Cortex of kidney (tissue), 1 donor: Measurements from ENCODE around the gene LAPTM4A.
"Not testable (repeated sequence)": the region's sequence is repeated elsewhere in the genome, so short reads cannot be mapped to it uniquely, and the experiment has no call there.

Experiments used
- DNase-seq: peaks from one replicate; lab custom pipeline; 2025; lab: John Stamatoyannopoulos, UW

LAPTM4A gene

GRCh38 chr2:20076757-20077156 lies 25.3 kb upstream of the LAPTM4A start:
- no peak for DNase-seq

GRCh38 chr2:20074901-20075300 lies 23.5 kb upstream of the LAPTM4A start:
- DNase-seq, result no peak

- DNase-seq, result not testable (repeated sequence)
Measured at GRCh38 chr2:20074046-20074648, 22.7 kb upstream of the LAPTM4A start.

- DNase-seq, result no peak
Measured at GRCh38 chr2:20073460-20073859, 22.0 kb upstream of the LAPTM4A start.

GRCh38 chr2:20072436-20073158 lies 21.2 kb upstream of the LAPTM4A start:
- no peak for DNase-seq

- no peak for DNase-seq
Measured at GRCh38 chr2:20071397-20072383, 20.3 kb upstream of the LAPTM4A start.

DNA sequence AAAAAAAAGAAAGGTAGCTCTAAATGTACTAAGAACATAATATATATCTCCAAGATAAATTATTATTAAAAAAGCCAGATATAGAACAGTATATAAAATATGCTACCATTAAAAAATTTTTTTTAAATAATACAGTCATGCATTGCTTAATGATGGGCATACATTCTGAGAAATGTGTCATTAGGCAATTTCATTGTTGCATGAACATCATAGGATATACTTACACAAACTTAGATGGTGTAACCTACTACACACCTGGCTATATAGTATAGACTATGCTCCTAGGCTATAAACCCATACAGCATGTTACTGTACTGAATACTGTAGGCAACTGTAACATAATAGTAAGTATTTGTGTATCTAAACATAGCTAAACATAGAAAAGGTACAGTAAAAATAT lies 18.3 kb upstream of the LAPTM4A start:
- no peak for DNase-seq

- DNase-seq, result no peak
Measured at GRCh38 chr2:20067992-20068584, 16.7 kb upstream of the LAPTM4A start.

- DNase-seq, result no peak
Measured at GRCh38 chr2:20065885-20066602, 14.6 kb upstream of the LAPTM4A start.

DNA sequence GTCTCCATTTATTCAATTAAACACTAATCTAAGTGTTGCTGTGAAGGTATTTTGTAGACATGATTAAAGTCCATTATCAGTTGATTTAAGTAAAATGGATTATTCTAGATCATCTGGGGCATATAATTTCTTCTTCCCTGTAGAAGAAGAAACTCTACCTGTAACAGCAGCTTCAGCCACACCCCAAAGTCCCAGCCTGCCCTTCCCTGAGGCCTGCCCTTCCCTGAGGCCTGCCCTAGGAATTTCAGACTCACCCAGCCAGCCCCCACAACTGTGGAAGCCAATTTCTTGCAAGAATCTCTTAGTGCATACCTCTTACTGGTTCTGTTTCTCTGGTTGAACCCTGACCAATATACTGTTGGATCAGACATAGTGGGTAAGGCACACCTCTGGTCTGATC lies 13.4 kb upstream of the LAPTM4A start:
- DNase-seq, result no peak

- no peak for DNase-seq
Measured at GRCh38 chr2:20064421-20064820, 13.0 kb upstream of the LAPTM4A start.

DNA sequence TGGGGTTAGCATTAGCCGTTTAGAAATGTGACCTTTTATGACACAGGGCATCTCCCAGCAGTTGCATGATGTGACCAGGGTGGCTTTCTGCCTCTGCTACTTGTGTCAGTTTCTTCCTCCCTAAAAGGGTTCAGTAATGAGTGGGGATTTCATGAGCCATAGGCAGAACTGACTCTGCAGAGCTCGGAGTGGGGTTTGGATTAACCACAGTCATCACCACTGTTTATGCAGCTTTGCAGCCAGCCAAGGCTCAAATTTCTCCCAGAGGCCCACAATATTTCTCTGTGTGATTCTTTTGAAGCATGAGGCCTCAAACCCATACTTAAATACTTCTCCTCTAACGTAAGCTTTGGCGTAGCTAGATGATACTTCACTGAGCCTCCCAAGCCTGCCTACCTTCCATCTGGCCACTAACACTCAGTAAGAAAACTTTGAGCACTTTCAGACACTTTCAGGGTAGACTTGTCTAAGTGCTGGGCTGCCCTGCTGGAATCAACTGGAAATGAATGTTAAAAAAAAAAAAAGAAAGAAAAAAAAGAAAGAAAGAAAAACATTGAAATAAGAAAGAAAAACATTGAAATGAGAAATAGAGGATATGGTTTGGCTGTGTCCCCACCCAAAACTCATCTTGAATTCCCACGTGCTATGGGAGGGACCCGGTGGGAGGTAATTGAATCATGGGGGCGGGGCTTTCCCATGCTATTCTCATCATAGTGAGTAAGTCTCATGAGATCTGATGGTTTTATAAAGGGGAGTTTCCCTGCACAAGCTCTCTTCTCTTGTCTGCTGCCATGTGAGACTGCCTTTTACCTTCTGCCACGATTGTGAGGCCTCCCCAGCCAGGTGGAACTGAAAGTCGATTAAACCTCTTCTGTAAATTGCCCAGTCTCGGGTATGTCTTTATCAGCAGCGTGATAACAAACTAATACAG lies 11.5 kb upstream of the LAPTM4A start:
- DNase-seq, result no peak

GRCh38 chr2:20061940-20062339 lies 10.5 kb upstream of the LAPTM4A start:
- DNase-seq, result no peak

DNA sequence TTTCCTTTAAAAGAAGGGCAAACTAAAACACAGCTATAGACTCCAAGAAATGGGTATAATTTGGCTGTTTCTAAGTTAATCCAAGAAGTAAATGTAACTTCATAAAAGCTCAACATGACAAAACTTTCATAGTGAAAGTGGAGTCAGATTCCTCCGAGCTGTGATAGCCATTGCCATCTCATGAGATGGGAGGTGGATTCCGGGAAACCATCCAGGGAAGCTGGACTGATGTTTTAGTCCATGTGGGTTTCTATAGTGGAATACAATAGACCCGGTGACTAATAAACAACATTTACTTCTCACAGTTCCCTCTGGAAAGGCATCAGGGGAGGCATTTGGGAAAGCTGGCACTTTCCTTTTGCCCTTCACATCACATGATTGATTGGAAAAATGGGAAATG lies 10.0 kb upstream of the LAPTM4A start:
- DNase-seq, result no peak

GRCh38 chr2:20060106-20060505 lies 8.7 kb upstream of the LAPTM4A start:
- no peak for DNase-seq

DNA sequence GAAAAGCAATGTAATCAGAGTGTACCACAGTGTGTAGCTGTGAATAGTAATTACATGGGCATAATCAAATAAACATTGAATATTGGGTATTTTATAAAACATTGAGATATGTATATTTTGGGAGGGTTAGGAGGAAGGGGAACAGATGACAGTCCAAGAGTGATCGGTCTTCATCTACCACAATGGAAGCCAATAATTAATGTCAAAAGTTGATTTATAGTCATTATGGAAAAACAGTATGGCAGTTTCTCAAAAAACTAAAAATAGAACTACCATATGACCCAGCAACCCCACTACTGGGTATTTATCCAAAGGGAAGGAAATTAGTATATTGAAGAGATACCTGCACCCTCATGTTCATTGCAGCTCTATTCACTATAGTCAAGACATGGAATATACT lies 5.8 kb upstream of the LAPTM4A start:
- DNase-seq, result no peak

DNA sequence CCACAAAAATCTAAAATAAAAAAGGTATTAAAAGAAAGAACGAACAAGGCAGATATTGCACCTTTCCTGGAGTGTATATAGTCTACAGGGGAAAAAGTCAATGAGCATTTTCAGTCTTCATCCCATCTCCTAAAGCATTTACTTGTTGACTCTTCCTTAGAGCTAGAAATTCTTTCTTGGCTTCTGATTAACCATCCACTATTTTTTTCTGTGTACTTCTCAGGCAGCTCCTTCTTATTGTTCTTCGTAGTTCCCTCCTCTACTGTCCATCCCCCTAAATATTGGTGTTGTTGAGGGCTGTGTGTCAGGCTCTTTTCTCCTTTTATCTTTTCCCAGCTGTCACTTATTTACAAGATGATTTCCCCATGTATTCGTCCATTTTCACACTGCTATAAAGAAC lies 3.5 kb upstream of the LAPTM4A start:
- no peak for DNase-seq

DNA sequence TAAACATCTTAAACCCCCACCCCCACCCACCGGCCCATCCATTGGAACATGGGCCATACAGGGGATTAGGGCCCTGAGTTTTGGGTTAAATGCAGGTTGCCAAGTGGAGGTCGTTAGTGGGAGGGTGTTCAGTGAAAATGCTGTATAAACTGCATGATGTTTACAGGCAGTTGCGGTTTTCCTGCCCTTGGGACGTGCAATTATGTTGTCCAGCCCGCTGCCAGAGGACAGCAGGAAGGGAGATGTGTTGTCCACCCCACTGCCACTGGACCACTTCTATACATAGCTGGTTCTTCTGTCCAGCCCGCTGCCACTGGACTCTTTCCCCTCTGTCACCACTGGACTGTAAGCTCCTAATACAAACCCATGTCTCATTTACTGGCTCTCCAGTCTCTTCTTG lies 2.7 kb upstream of the LAPTM4A start:
- DNase-seq, result no peak

GRCh38 chr2:20052861-20053281 lies 1.4 kb upstream of the LAPTM4A start:
- DNase-seq, result no peak

- DNase-seq, result no peak
Measured at GRCh38 chr2:20052229-20052851, 912 bp upstream of the LAPTM4A start.
